ENCODE data around the gene MOSPD3. TPM values are rescaled to one million over a fixed set of nuclear protein-coding genes. Genes with fewer than 3 reads are reported as not detected.

The MOSPD3 gene
- total RNA-seq, 2 donors from 2014 or later, result 9.2 to 29.6 TPM

GRCh38 chr7:100566018-100566531 is 46.3 kb upstream of the MOSPD3 start:
- H3K27ac ChIP-seq, result no peak overlapping the region
- H3K36me3 ChIP-seq, result peaks cover 17% of the 10 kb centered on the region
- H3K4me3 ChIP-seq, result no peak overlapping the region
- no peaks in the 10 kb centered on the region for H3K9me3 ChIP-seq
- no peaks in the 10 kb centered on the region for H3K27me3 ChIP-seq (replicated peaks; ENCODE audit: insufficient read depth)
- ATAC-seq (ENCODE audit: insufficient number of reproducible peaks, low FRiP score, low read depth) (no peak), DNase-seq (ENCODE audit: low spot score) (no peak)
- no peak for TF ChIP-seq CTCF (IDR thresholded peaks at IDR 0.05)
- H3K4me1 ChIP-seq (ENCODE audit: control insufficient read depth in 1 of 2, low read depth in 2 of 2), result peaks cover 8 to 14% of the 10 kb centered on the region in 2 donors

- Histone ChIP-seq H3K36me3 (peaks cover 13% of the 10 kb centered on the region), H3K27ac (no peak overlapping the region), H3K9me3 (no peaks in the 10 kb centered on the region), H3K27me3 (replicated peaks; ENCODE audit: insufficient read depth) (no peaks in the 10 kb centered on the region), H3K4me3 (no peak overlapping the region), H3K4me1 (ENCODE audit: control insufficient read depth in 1 of 2, low read depth in 2 of 2) (peaks cover 8 to 14% of the 10 kb centered on the region in 2 donors)
- ATAC-seq (ENCODE audit: insufficient number of reproducible peaks, low FRiP score, low read depth) (no peak), DNase-seq (ENCODE audit: low spot score) (no peak)
- no peak for TF ChIP-seq CTCF (IDR thresholded peaks at IDR 0.05)
These were observed 45.2 kb upstream of the MOSPD3 start for GRCh38 chr7:100567031-100567730.

- ATAC-seq (ENCODE audit: insufficient number of reproducible peaks, low FRiP score, low read depth) (no peak), DNase-seq (ENCODE audit: low spot score) (no peak)
- H3K36me3 ChIP-seq, result peaks cover 12% of the 10 kb centered on the region
- H3K9me3 ChIP-seq, result no peaks in the 10 kb centered on the region
- no peaks in the 10 kb centered on the region for H3K27me3 ChIP-seq (replicated peaks; ENCODE audit: insufficient read depth)
- no peak overlapping the region for H3K4me3 ChIP-seq
- no peak for TF ChIP-seq CTCF (IDR thresholded peaks at IDR 0.05)
- H3K4me1 ChIP-seq (ENCODE audit: control insufficient read depth in 1 of 2, low read depth in 2 of 2), result peaks cover 8 to 14% of the 10 kb centered on the region in 2 donors
- H3K27ac ChIP-seq, result no peak overlapping the region
These were observed 44.6 kb upstream of the MOSPD3 start for GRCh38 chr7:100567751-100568175.

GRCh38 chr7:100568176-100568895 is 44.0 kb upstream of the MOSPD3 start:
- Histone ChIP-seq H3K27me3 (replicated peaks; ENCODE audit: insufficient read depth) (no peaks in the 10 kb centered on the region), H3K4me1 (ENCODE audit: control insufficient read depth in 1 of 2, low read depth in 2 of 2) (peaks cover 8 to 14% of the 10 kb centered on the region in 2 donors), H3K36me3 (peaks cover 6% of the 10 kb centered on the region), H3K9me3 (no peaks in the 10 kb centered on the region), H3K4me3 (no peak overlapping the region), H3K27ac (no peak overlapping the region)
- DNase-seq (ENCODE audit: low spot score) (no peak), ATAC-seq (ENCODE audit: insufficient number of reproducible peaks, low FRiP score, low read depth) (no peak)
- TF ChIP-seq CTCF (IDR thresholded peaks at IDR 0.05), result no peak
